Prostate gland (tissue), 2 donors: ENCODE measurements around the gene NFYC.

Source experiments
- CTCF ChIP-seq, 4 experiments: fragments of 200-600 bp in 2 of 4; fragments of 450-650 bp in 2 of 4; sonication (generic) in 2 of 4; IDR thresholded peaks; 1 replicate in 3 of 4; 2 replicates in 1 of 4; pipeline ENCODE4 v1.5.1; 2016 to 2019; ENCODE audit warnings: antibody characterized with exemption in 4 of 4, mild to moderate bottlenecking in 2 of 4, moderate library complexity in 2 of 4
- POLR2A ChIP-seq: fragments of 450-650 bp; IDR thresholded peaks from one replicate; pipeline ENCODE4 v1.6.1; 2016; ENCODE audit warnings: antibody characterized with exemption, mild to moderate bottlenecking
- POLR2AphosphoS5 ChIP-seq: sonication (generic); formaldehyde crosslinking; IDR thresholded peaks from one replicate; pipeline ENCODE4 v1.6.1; 2017; ENCODE audit warnings: antibody characterized with exemption

- no peak for TF ChIP-seq CTCF (IDR thresholded peaks at IDR 0.05)
- TF ChIP-seq POLR2A, result no peak
- no peak for TF ChIP-seq POLR2AphosphoS5
These were observed 61.8 kb downstream of the NFYC start for GRCh38 chr1:40753142-40753882.
